Ovary (tissue), 9 donors: ENCODE data around the gene STX16. TPM values are rescaled to one million over a fixed set of nuclear protein-coding genes. Genes with fewer than 3 reads are reported as not detected.

ENCODE experiments used
- DNase-seq, 5 donors: peaks; one replicate each; pipeline ENCODE4 v3.0.0-alpha.2; 2019 to 2020
- H3K27ac ChIP-seq, 2 donors: fragments of 200-600 bp; one replicate each; pipeline versions ENCODE4 v1.5.1 to v1.8.0; 2019 to 2022
- H3K27me3 ChIP-seq: fragments of 200-600 bp; one replicate; pipeline ENCODE4 v1.8.0; 2022
- H3K36me3 ChIP-seq: fragments of 200-600 bp; sonication (generic); one replicate; pipeline ENCODE4 v1.5.1; 2019
- H3K4me1 ChIP-seq: one replicate; pipeline ENCODE4 v1.8.1; 2013; ENCODE audit warnings: mild to moderate bottlenecking, moderate library complexity; ENCODE audit not compliant: insufficient read depth
- H3K4me3 ChIP-seq: fragments of 200-600 bp; sonication (generic); one replicate; pipeline ENCODE4 v1.5.1; 2017
- H3K9me3 ChIP-seq, 2 donors: fragments of 200-600 bp in 1 of 2; sonication (generic) in 1 of 2; one replicate each; pipeline versions ENCODE4 v1.5.1 to v1.8.1; 2013 to 2019; ENCODE audit warnings: mild to moderate bottlenecking in 1 of 2, moderate library complexity in 1 of 2
- EP300 ChIP-seq: sonication (generic); formaldehyde crosslinking; IDR thresholded peaks from one replicate; pipeline ENCODE4 v1.6.1; 2017; ENCODE audit warnings: antibody characterized with exemption
- POLR2A ChIP-seq: fragments of 450-650 bp; IDR thresholded peaks from one replicate; pipeline ENCODE4 v1.6.1; 2017; ENCODE audit warnings: antibody characterized with exemption, mild to moderate bottlenecking, moderate library complexity
- WGBS, 3 donors: extraction: QIAGEN DNeasy Blood & Tissue Kit in 1 of 3; methylation state at CpG; one replicate each; pipeline versions ENCODE4 v1.1.5 to v1.1.7; 2013 to 2017; 5-methylcytosine and 5-hydroxymethylcytosine counted together
- intact Hi-C, 4 donors: fragments of 100-400 bp; cut with DNase I; formaldehyde crosslinking; loops; one replicate each; pipeline versions ENCODE4 v1.11.0 to v1.15.1; 2022 to 2023
- polyA plus RNA-seq, 2 donors: library from polyadenylated mRNA; stranded (reverse); fragments of 200-250 nt in 1 of 2; fragments of 350-450 nt in 1 of 2; fragmentation: Illumina TruSeq in 1 of 2; extraction: RNeasy Lipid Tissue Mini Kit (QIAGEN cat#74804) in 1 of 2; gene quantifications; one replicate each; pipeline ENCODE4 v1.2.3, GENCODE V29; 2013 to 2014
- total RNA-seq, 7 donors: library from RNA; depleted of rRNA in 2 of 7; stranded (reverse); fragments of >200 nt in 2 of 7; fragmentation: NEBNext Ultra II Directional in 3 of 7; extraction: Animal tissue kit (Norgen Biotek cat#: 25700) in 3 of 7; gene quantifications; one replicate each; pipeline versions ENCODE4 v1.1.0 to v1.2.4, GENCODE V29; 2016 to 2023
- TF ChIP-seq, protein P1 (sequence below), 3 donors: fragments of 450-650 bp in 2 of 3; fragments of 200-600 bp in 1 of 3; IDR thresholded peaks; one replicate each; pipeline versions ENCODE4 v1.5.1 to v1.8.0; 2016 to 2022; ENCODE audit warnings: antibody characterized with exemption in 3 of 3, mild to moderate bottlenecking in 1 of 3
- donor health status: DM: no; HTN: no; CAD: no; lungs with moderate emphysema.
- donor health status: DM: no; HTN: no; CAD: no.
- donor health status: Bipolar disorder and iron deficiency.
- donor health status: DM: yes; HTN: yes; CAD: no.
- donor health status: DM: no; HTN: no; CAD: no.
- donor health status: DM: yes; HTN: yes; CAD: no.

STX16 gene
- total and polyA plus RNA-seq, 9 donors = 31.9 to 55.8 (median 46.5) TPM

GRCh38 chr20:58624687-58625086 lies 26.4 kb upstream of the STX16 start:
- no peak overlapping the region for H3K4me3 ChIP-seq
- TF ChIP-seq EP300 = no peak
- TF ChIP-seq POLR2A = no peak
- TF ChIP-seq, protein P1, sequence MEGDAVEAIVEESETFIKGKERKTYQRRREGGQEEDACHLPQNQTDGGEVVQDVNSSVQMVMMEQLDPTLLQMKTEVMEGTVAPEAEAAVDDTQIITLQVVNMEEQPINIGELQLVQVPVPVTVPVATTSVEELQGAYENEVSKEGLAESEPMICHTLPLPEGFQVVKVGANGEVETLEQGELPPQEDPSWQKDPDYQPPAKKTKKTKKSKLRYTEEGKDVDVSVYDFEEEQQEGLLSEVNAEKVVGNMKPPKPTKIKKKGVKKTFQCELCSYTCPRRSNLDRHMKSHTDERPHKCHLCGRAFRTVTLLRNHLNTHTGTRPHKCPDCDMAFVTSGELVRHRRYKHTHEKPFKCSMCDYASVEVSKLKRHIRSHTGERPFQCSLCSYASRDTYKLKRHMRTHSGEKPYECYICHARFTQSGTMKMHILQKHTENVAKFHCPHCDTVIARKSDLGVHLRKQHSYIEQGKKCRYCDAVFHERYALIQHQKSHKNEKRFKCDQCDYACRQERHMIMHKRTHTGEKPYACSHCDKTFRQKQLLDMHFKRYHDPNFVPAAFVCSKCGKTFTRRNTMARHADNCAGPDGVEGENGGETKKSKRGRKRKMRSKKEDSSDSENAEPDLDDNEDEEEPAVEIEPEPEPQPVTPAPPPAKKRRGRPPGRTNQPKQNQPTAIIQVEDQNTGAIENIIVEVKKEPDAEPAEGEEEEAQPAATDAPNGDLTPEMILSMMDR (IDR thresholded peaks at IDR 0.05) = no peak
- H3K36me3 ChIP-seq = no peaks in the 10 kb centered on the region
- no peak overlapping the region for H3K27ac ChIP-seq
- no peaks in the 10 kb centered on the region for H3K4me1 ChIP-seq
- no peaks in the 10 kb centered on the region for H3K27me3 ChIP-seq
- 91 to 96% (median 93%) methylated on average over 10 of the region's 10 CpGs for WGBS, 3 donors
- no peak for DNase-seq
- no peaks in the 10 kb centered on the region for H3K9me3 ChIP-seq
- intact Hi-C loops = no loop called here

DNA sequence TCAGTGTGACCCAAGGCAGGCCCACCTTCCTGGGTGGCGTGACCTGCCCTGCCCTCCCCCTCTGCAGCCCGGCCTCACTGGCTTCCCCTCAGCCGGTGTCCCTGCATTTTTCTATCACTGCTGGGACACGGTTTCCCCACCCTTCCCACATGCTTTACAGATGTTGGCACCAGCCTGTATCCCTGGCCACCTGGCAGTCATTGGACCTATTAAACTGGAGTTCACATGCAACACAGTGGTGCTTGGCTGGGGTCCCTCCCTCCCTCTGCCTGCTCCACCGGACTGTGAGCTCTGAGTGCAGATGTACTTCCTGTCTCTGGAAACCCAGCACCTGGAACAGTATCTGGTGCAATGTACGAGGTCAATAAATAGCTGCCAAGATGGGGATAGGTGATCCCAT lies 25.5 kb upstream of the STX16 start:
- no peak for DNase-seq
- Histone ChIP-seq H3K9me3 (no peaks in the 10 kb centered on the region), H3K4me3 (no peak overlapping the region), H3K36me3 (no peaks in the 10 kb centered on the region), H3K4me1 (no peaks in the 10 kb centered on the region), H3K27ac (no peak overlapping the region), H3K27me3 (no peaks in the 10 kb centered on the region)
- WGBS, 3 donors = 76 to 79% (median 77%) methylated on average over 6 of the region's 6 CpGs
- TF ChIP-seq, protein P1 (IDR thresholded peaks at IDR 0.05) = no peak
- TF ChIP-seq POLR2A (no peak), EP300 (no peak)
- intact Hi-C loops = no loop called here

DNA sequence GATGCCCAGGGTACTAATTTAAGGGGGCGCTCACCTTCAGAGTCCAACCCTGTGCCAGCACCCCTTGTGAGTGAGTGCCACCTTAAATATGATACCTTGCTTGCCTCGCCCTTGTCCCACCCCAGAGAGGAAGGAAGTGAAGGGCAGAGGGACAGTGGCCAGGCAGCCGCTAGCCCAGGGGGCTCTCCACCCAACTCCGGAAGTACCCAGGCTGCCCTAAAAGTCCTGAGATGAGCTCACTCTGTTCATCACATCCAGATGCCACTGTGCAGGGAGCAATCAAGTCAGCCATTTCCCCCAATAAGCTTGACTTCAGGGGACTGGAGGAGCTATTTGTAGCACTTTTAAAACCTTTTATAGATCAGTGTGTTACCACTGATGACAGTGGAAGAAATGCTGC lies 25.0 kb upstream of the STX16 start:
- H3K4me3 ChIP-seq = no peak overlapping the region
- 79 to 95% (median 88%) methylated on average over 4 of the region's 4 CpGs for WGBS, 3 donors
- H3K27ac ChIP-seq = no peak overlapping the region
- no peaks in the 10 kb centered on the region for H3K36me3 ChIP-seq
- DNase-seq = no peak
- intact Hi-C loops = no loop called here
- H3K4me1 ChIP-seq = no peaks in the 10 kb centered on the region
- TF ChIP-seq EP300 (no peak), POLR2A (no peak)
- TF ChIP-seq, protein P1 (IDR thresholded peaks at IDR 0.05) = no peak
- no peaks in the 10 kb centered on the region for H3K27me3 ChIP-seq
- no peaks in the 10 kb centered on the region for H3K9me3 ChIP-seq

GRCh38 chr20:58627212-58628072 lies 23.6 kb upstream of the STX16 start:
- Histone ChIP-seq H3K4me3 (no peak overlapping the region), H3K27me3 (no peaks in the 10 kb centered on the region), H3K9me3 (no peaks in the 10 kb centered on the region), H3K4me1 (no peaks in the 10 kb centered on the region), H3K27ac (no peak overlapping the region), H3K36me3 (no peaks in the 10 kb centered on the region)
- intact Hi-C loops = no loop called here
- WGBS, 3 donors = 91 to 97% (median 95%) methylated on average over 11 of the region's 11 CpGs
- DNase-seq = no peak
- TF ChIP-seq POLR2A = no peak
- TF ChIP-seq, protein P1 (IDR thresholded peaks at IDR 0.05) = no peak
- TF ChIP-seq EP300 = no peak
